HG03103 (cell line): ENCODE results near the gene SRD5A1.

ENCODE experiments used
- ATAC-seq: cut with Tn5 transposase; IDR thresholded peaks from one replicate; pipeline ENCODE4 v1.9.1; 2021; ENCODE audit warnings: low read depth; ENCODE audit not compliant: unreplicated experiment

SRD5A1 gene

DNA sequence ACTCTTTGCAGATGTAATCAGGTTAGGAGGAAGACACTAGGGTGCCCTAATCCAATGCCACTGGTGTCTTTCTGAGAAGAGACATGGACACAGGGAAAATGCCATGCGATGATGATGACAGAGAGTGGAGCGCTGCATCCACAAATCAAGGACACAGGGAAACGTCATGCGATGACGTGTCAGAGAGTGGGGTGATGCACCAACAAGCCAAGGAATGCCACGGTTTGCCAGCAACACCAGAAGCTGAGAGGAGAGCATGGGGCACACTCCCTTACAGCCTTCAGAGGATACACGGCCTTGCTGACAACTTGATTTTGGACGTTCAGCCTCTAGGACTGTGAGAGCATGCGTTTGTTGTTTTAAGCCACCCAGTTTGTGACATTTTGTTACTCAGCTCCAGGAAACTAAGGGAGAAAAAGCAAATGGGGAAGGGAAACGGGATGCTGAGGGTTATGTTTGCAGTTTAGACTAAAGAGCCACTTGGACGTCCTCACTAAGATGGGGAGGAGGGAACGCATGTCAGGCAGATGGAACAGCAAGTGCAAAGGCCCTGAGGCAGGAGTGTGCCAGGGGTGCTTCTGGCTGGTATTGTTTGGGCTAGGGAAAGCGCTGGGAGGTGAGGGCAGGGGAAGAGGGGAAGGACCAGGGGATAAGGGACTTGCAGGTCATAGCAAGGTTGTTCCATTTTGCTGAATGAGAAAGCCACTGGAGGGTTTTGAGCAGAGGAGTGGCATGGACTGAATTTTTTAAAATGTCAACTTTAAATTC is 77.5 kb downstream of the SRD5A1 start:
- ATAC-seq = no peak

DNA sequence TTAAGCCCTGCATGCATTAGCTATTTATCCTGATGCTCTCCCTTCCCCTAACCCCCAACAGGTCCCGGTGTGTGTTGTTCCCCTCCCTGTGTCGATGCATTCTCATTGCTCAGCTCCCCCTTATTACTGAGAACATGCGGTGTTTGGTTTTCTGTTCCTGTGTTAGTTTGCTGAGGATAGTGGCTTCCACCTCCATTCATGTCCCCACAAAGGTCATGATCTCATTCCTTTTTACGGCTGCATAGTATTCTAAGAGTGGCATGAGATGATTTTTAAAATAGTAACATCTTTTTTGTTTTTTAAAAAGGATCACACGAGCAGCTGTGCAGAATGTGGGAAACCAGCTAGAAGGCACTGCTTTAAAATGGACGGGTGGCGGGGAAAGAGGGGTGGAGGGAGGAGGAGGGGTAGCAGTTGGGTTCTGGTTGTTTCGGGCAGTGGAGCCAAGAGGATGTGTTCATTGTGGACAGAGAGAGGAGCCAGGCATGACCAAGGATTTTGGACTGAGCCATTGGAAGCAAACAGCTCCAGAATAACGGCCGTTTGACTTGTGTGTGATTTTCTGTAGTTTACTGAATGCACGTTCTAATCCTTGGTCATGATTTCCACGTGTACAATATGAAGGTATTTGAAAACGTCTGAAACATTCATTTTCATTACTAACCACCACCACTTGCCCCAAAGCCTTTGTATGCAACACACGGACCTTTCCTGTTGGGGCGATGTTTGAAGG is 78.3 kb downstream of the SRD5A1 start:
- no peak for ATAC-seq

DNA sequence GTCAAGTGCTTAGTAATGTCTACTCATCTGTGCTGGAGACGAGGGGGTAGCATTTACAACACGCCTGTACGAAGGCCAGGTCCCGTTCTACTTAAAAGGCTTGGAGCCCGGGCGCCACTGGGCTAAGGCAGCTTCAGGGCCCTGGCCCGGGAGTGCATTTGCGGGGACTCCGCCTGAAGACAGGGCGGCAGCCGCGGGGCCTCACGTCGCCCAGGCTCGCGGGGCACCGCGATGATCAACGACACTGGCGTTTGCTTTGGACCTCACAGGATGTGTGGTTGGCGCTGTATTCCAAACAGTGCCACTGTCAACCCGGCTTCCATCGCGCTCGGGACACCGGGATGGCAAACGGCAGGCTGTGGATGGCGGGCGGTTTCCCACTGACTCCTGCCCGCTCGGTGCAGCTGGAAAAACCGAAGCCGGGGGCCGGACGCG is 78.9 kb downstream of the SRD5A1 start:
- peak; percentile 12 for ATAC-seq

DNA sequence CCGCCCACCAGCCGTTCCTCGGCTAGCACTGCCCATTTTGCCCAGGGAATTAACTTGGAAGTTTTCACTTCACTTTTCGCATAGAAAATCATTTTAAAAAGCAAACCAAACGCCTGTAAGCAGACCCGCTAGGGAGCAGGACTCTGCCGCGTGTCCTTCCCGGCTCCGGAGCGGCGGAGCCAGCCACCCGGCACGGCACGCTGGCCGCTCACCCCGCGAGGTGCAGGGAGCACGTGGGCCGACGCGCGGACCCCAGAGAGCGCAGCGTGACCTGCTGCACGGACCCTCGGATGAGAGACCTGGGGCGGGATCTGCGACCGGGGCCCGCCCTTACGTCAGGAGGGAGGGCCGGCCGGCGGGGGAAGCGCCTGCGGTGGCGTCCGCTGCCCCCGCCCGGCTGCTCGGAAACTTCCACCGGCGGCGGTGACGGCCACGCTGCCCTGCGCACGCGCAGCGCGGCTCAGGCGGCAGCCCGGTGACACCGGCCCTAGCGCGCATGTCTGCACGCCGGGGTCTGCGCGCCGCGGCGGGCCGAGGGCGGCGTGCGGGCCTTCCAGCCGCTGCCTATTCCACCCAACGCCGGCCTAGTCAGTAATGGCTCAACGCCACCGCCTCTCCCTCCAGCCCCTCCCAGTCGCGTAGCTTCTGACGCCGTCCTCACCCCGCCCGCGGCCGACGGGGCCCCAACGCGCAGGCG is 79.5 kb downstream of the SRD5A1 start:
- peak; percentile 53 for ATAC-seq

DNA sequence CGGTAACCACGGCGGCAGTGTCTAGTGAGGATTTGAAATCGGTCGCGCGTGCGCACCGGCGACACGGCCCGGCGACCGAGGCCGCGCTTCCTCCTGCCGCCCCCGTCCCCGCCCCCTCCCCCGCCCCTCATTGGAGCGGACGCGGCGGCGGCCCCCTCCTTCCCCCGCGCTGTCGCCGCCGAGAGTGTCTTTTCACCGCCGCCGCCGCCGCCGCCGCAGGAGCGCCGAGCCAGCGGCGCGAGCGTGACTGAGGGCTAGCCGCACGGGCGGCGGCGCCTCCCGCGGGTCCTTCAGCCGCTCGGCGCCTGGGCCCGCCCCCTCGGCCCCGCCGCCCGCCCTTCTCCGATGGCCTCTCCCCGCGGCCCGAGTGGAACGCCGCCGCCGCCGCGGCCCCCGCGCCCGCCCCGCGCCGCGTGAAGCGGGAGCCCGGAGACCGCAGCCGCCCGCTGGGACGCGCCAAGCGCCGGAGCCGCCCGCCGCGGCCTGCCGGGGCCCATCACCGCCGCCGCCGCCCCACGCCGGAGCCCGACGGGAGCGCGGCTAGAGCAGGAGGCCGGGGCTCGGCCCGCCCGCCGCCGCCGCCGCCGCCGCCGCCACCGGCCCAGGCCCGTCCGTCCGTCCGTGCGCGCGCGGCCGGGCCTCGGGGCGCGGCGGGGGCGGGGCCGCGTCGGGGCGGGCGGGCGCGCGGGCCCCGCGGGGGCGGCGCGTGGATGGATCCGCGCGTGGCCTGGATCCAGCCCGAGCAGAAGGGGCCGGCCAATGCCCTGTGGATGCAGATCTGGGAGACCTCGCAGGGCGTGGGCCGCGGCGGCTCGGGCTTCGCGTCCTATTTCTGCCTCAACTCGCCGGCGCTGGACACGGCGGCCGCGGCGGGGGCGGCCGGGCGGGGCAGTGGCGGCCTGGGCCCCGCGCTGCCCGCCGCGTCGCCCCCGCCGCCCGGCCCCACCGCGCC is 80.3 kb downstream of the SRD5A1 start, which contains the start of gene TENT4A:
TSS of gene TENT4A (plus strand) at position 159 of the 952 bp plus-strand sequence. CDS start at position 711, 552 bp downstream.
- no peak for ATAC-seq

DNA sequence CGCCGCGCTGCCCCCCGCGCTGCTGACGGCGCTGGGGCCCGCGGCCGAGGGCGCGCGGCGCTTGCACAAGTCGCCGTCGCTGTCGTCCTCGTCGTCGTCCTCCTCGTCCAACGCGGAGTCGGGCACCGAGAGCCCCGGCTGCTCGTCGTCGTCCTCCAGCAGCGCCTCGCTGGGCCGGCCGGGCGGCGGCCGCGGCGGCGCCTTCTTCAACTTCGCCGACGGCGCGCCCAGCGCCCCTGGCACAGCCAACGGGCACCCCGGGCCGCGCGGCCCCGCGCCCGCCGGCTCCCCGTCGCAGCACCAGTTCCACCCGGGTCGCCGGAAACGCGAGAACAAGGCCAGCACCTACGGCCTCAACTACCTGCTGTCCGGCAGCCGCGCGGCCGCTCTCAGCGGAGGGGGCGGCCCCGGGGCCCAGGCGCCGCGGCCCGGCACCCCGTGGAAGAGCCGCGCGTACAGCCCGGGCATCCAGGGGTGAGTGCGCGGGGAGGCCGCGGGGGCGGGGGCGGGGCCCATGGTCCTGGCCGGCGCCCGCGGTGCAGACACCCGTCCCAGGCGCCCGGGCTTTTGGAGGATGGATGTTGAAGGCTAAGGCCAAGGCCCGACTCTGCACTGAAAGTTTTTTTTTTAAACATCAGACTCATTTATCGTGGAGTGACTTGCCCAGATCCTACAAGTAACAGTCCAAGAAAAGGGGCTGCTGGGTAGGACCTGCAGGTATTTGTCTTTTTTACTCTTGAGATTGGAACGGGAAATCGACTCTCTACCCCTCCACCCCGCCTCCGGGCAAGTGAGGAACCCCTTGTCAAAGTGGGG is 81.2 kb downstream of the SRD5A1 start:
- ATAC-seq = no peak

DNA sequence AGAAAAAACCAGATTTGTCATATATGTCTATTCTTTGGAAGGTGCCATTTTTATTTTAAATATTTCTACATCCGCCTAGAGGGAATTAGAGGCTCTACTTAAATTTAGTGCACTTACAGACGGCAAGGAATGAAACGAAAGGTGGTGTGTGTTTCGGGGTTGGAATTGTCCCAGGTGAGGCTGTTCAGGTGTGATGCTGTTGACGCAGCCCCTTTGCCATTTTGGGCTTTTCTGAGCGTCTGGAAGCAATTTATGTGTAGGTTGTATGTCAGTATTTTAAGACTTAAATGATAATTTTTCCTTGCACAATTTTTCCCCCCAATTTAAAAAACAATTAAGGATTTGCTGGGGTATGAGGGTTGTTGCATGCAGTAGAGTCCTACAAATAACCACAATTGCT is 82.0 kb downstream of the SRD5A1 start:
- ATAC-seq = no peak

DNA sequence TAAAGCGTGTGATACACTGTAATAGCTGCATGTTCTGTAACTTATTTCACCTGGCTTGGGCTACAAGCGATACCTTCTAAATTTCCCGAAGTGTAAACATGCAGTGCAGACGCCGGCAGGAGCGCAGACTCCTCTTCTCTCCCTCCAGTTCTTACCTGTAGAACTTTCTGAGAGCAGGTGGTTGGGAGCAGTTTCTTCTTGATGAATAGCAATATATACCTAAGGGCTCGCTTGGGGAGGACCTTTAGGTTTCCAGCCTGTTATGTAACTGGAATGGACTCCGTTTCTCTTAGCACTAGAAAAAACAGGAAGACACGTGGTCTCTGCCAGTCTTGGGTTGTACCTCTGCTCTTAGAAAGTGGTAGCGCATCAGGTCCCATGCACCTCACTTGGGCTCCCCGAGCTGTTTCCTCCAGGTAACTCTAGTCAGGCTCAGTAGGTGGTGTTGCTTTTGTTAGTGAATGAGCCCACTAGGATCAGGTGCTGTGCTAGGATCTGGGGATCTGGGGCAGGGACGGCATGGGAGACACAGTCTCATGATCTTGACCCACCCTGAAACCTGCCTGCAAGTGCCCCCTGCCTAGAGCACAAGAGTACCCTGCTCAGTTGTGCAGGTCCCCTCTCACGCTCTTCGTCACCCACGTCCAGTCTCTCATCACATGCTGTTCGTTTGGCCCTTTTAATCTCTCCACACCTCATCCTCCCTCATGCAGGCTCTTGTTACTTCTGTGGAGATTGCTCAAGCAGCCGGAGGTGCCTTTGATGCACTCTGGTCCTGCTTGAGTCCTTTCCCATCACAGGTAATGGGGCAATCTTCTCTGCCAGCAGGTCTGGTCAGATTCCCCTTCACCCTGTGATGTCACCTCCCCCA is 82.8 kb downstream of the SRD5A1 start:
- ATAC-seq = no peak

DNA sequence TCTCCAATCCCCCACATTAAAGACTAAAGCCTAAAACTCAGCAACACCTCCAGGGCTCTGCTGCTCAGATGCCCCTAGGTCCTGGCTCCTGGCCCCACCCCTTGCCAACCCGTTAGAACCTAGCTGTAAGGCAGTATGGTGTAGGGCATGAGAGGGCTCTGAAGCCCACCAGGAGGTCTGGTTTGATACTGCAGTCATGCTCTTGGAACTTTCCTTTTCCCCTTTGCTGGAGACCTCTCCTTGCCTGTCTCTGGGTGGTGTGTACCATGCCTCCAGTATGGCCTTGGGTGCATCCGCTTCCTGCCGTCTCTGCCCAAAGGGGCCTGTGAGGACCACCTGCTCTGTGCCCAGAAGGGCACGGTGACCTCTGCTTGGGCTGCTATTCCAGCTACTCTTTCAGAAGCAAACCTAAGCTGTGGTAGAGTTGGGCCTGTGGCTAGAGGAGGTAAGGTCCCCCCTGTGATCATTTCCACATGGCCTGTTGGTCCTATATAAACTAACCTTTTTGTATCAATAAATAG is 83.4 kb downstream of the SRD5A1 start:
- no peak for ATAC-seq

DNA sequence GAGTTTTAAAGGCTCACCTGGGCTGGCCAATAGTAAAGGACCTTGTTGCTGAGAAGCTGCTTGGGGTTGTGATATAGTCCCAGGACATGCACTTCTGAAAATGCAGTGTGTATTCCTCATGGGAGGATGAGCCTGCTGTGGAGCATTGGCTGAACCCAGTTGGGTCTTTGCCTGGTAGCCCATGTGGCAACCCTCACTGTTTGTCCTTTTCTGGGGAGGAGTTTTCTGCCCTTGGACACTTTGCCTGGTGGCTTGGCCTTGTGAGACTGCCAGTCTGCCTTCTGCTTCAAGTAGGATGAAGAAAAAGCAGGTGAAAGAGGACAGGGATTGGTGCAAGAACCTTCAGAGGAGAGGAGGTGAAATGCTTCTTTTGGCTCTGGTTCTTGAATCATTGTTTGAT is 84.0 kb downstream of the SRD5A1 start:
- ATAC-seq = no peak

DNA sequence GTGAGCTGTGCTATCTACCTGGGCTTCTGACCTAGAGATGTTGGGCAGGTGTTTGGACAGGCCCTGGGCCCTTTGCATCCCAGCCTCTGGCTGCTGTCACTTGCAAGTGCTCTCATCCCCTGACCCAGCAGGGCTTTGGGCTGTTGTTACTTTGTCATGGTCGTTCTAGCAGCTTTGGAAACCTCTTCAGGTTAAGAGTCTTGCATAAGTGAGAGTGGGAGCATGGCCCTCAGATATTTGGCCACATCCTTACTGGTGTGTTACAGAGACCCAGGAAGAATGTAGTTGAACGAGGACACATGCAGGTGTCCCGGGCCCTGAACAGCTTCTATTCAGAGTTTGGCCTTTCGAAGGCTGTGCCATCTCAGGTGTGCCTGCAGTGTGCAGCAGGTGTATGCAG is 84.4 kb downstream of the SRD5A1 start:
- ATAC-seq = no peak

DNA sequence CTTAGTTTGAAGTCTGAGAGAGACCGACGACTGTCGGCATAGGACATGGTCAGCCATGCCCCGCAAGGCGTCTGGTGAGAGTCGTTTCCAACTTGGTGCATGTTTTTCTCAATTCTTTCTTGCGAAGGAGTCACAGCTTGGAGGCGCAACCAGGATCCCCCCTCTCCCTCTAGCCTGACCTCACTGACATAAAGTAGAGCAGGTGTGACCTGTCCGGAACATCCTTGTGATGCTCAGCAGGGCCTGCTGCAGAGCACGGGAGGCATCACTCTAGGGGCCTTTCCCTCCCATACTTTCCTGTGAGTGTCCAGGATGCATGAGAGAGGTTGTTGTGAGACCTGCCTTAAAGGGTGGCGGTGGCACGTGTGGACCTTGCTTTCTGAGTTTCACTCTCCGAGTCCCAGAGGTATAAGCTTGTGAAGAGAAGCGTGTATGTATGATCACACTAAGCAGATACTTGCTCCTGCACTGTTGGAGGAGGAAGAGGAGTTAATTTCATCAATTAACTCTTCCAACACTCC is 85.0 kb downstream of the SRD5A1 start:
- ATAC-seq = no peak

DNA sequence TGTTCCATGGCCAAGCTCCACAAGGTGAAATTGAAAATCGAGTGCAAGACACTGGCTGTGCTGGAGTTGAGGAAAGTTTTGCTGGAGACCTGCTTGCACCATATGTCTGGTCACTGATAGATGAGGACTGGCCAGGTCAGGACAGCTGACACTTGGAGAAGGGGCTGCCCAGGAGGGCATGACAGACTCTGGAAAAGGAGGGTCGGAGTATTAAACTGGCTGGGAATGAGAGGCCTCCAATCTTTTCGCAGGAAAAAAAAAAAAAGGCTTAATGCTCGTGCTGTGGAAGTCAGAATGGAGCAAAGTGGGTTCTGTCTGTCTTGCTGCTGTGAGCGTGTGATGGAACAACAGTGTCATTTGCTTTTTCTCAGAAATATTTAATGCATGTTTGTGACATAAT is 85.5 kb downstream of the SRD5A1 start:
- ATAC-seq = no peak

DNA sequence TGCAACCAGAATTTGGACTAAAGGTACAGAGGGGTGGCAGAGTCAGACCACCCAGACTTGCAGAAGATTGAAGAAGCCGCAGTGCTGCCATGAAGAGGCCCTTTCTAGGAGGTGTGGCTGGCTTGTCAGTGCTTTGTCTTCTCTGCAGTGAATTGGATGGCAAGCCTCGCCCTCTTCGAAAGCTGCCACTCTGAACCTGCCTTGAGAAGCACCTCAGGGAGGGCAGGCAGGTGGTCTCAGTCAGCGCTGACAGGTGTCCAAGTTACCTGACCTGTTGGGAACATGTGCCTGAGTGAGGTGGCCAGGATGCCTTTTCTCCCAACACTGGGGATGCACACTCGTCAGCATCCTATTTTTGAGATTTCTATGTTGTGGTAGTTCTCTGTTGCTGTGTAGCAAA is 86.2 kb downstream of the SRD5A1 start:
- no peak for ATAC-seq

DNA sequence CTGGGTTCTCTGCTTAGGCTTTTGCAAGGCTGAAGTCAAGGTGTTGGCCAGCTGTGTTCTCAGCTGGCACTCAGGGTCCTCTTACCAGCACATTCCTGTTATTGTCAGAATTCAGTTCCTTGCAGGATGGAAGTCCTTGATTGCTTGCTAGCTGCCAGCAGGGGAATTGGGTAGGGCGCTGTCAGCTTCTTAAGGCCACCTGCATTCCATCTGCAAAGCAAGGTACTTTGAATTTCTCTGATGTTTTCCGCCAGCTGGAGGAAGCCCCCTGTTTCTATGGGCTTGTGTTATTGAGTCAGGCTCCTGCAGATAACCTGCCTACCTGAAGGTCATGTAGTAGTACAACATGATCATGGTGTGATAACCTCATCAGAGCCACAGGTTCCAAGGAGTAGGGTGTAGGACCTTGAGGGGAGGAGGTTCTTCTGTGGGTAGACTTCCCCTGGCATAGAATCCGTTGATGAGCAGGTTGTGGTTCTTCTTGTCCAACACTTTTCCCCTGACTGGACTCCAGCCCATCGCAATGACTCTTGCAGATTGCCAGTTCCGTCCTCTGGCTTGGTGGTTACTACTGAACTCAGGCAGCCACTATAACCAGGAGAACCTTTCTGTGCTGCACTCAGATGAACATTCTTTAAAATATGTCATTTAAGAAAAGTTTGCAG is 86.8 kb downstream of the SRD5A1 start:
- no peak for ATAC-seq

DNA sequence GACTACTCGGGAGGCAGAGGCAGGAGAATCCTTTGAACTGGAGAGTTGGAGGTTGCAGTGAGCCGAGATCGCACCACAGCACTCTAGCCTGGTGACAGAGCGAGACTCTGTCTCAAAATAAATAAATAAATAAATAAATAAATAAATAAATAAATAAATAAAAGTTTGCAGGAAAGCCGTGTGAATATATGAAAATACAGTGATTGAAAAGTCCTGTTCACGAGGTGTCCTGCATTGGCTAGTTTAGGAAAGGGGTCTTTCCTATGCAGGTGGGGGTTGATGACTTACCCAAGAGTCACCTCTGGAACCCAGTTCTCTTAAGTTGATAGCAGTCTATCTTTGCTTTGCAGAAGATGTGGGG is 87.3 kb downstream of the SRD5A1 start:
- no peak for ATAC-seq

DNA sequence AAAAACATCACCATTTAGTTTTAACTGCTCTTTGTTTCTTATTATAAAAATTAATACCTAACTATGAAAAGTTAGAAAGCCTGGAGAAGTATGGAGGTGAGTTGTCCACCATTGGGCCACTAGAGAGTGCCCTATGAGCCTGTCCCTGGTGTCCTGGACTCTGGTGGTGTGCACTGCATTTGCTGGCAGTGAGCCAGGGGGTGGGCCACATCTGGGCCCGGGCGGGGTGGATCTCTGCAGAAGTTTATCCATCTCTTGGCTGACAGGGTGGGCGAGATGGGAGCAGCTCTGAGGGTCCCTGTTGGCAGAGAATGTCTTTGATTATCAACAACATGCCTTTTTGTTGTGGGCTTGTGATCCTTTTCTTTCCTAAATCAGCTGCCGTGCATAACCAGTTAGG is 88.2 kb downstream of the SRD5A1 start:
- ATAC-seq = no peak

DNA sequence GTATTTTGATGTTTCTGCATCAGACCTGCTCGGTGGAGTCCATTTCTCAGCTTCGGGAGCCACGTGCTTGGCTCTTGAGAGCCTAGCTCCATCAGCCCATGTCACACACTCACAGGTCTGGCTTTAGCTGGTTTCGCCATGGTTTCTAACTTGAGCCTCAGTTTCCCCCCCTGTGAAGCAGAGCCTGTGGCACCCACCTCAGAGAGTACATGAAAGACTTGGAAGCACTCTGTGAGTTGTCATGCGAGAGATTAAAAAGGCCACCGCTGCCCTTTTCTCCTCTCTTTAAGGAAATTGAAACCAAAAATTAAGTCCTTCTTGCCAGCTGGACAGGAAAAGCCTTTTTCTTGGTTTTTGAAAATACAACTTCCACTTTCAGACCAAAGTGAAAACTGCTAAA is 88.8 kb downstream of the SRD5A1 start:
- peak; percentile 47 for ATAC-seq
